ENCODE data around the gene THBS3. TPM values are rescaled to one million over a fixed set of nuclear protein-coding genes. Genes with fewer than 3 reads are reported as not detected.

The THBS3 gene
- total RNA-seq, 2 experiments from 2014 or later, result 25.1 to 26.3 TPM

DNA sequence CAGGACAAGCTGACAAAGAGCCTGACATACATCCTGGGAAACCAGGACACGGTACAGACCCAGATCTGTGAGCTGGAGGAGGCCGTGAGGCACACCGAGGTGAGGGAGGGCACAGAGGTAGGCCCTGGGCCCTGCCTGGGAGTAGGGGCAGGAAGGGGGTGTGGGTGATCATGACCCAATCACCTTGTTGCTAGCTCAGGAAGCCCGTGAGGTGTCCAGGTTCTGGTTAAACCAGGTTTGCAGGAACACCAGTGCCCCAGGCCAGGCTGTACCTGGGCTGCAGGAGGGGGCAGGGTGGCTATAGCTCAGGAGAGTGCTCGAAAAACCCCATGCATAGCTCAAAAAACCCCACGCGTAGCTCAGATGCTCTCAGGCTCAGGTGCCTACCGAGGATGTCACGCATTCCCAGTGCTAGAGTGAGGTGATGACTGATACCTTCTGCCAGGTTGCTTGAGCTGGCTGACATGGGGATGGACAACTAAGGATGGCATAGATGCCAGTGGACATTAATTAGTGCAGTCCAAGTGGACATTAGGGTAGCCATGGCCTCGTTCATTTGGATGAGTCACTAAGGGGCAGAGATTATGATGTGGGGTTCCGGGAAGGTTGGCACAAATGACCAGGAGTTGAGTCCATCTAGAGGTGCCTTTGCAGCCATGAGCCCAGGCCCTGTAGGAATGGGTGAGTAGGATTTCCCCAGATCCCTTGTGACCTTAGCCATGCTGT, 30.3 kb downstream of the THBS3 start:
- no peak overlapping the region for H3K4me3 Mint-ChIP-seq
- peaks cover 13% of the 10 kb centered on the region for H3K36me3 Mint-ChIP-seq
- peak overlapping the region; percentile 59 for H3K27ac Mint-ChIP-seq
- DNase-seq (peak; percentile 19), ATAC-seq (ENCODE audit: low read depth) (no peak)
- POLR2A ChIA-PET, result interaction anchor here (0.7 to 2.0 kb wide), 7 partner anchors 15 to 92 kb away, joined by 3 to 9 read pairs (median 4); no protein-coding TSS in a partner anchor
- peaks cover 23% of the 10 kb centered on the region for H3K4me1 Mint-ChIP-seq
- no peaks in the 10 kb centered on the region for H3K27me3 Mint-ChIP-seq
- H3K9me3 Mint-ChIP-seq, result no peaks in the 10 kb centered on the region

DNA sequence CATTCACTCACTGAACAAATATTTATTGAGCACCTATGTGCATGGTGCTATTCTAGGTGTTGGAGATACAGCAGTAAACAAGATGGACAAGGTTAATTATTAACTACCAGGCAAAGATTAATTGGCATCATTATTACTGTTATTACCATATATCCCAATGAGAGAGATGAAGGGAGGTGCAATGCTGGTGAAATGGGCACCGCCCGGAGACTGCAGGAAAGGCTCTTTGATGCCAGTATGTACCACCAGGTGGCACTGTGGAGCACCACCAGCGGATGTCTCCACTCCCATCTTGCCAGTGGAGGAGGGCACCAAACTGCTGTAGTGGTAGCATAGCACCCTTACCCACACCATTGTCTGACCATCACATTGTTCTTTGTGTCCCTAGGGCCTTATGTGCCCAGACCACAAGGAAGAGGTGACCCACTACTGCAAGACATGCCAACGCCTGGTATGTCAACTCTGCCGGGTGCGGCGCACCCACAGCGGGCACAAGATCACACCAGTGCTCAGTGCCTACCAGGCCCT, 31.1 kb downstream of the THBS3 start:
- peak; percentile 28 for ATAC-seq (ENCODE audit: low read depth)
- no peaks in the 10 kb centered on the region for H3K27me3 Mint-ChIP-seq
- peaks cover 13% of the 10 kb centered on the region for H3K36me3 Mint-ChIP-seq
- peak; percentile 84 for DNase-seq
- H3K27ac Mint-ChIP-seq, result peak overlapping the region; percentile 59
- POLR2A ChIA-PET, result interaction anchor here (0.7 to 4.6 kb wide), 6 partner anchors 16 to 91 kb away, joined by 3 to 78 read pairs (median 6); no protein-coding TSS in a partner anchor
- peaks cover 29% of the 10 kb centered on the region for H3K4me1 Mint-ChIP-seq
- H3K9me3 Mint-ChIP-seq, result no peaks in the 10 kb centered on the region
- peak overlapping the region; percentile 52 for H3K4me3 Mint-ChIP-seq

DNA sequence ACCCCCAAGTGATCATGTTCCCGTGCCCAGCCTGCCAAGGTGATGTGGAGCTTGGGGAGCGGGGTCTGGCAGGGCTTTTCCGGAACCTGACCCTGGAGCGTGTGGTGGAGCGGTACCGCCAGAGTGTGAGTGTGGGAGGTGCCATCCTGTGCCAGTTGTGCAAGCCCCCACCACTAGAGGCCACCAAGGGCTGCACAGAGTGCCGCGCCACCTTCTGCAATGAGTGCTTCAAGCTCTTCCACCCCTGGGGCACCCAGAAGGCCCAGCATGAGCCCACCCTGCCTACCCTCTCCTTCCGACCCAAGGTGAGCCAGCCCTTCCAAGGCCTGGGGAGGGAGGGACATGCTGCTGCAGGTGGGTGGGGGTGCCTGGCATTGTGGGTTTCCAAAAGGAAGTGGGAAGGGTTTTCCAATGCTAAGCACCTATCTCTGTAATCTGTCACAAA, 31.7 kb downstream of the THBS3 start:
- Mint-ChIP-seq H3K27me3 (no peaks in the 10 kb centered on the region), H3K9me3 (no peaks in the 10 kb centered on the region), H3K36me3 (peaks cover 11% of the 10 kb centered on the region), H3K4me1 (peaks cover 29% of the 10 kb centered on the region), H3K27ac (peak overlapping the region; percentile 59), H3K4me3 (peak overlapping the region; percentile 40)
- DNase-seq, result peak; percentile 43
- POLR2A ChIA-PET, result interaction anchor here (0.5 to 4.6 kb wide), 5 partner anchors 18 to 568 kb away, joined by 3 to 78 read pairs (median 26); partner anchors contain the start of genes ADAR, MTX1 and THBS3
- ATAC-seq (ENCODE audit: low read depth), result no peak

DNA sequence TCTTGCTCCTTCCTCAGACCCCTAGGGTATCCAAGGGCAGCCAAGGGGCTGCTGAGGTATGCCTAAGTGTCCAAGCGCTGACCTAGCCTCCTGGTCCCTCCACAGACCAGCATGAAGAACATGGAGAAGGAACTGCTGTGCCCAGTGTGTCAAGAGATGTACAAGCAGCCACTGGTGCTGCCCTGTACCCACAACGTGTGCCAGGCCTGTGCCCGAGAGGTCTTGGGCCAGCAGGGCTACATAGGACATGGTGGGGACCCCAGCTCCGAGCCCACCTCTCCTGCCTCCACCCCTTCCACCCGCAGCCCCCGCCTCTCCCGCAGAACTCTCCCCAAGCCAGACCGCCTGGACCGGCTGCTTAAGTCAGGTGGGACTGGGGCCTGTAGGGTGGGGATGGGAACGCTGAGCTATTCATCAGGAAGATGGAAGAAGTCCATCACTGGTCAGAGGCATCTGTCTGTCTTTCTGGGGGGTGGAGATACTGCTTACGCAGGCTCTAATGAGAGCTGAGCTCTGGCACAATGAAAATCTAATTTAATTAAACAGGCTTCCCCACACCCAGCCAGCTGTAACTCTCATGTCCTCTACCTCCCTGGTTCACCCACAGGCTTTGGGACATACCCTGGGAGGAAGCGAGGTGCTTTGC, 32.3 kb downstream of the THBS3 start:
- H3K36me3 Mint-ChIP-seq, result peaks cover 11% of the 10 kb centered on the region
- H3K27me3 Mint-ChIP-seq, result no peaks in the 10 kb centered on the region
- POLR2A ChIA-PET, result interaction anchor here (0.5 to 4.6 kb wide), 9 partner anchors 16 to 567 kb away, joined by 3 to 78 read pairs (median 7); partner anchors contain the start of genes ADAR, MTX1, SLC50A1 and THBS3
- no peak overlapping the region for H3K27ac Mint-ChIP-seq
- H3K4me3 Mint-ChIP-seq, result peak overlapping the region; percentile 96
- no peak for ATAC-seq (ENCODE audit: low read depth)
- no peaks in the 10 kb centered on the region for H3K9me3 Mint-ChIP-seq
- peaks cover 29% of the 10 kb centered on the region for H3K4me1 Mint-ChIP-seq
- no peak for DNase-seq

DNA sequence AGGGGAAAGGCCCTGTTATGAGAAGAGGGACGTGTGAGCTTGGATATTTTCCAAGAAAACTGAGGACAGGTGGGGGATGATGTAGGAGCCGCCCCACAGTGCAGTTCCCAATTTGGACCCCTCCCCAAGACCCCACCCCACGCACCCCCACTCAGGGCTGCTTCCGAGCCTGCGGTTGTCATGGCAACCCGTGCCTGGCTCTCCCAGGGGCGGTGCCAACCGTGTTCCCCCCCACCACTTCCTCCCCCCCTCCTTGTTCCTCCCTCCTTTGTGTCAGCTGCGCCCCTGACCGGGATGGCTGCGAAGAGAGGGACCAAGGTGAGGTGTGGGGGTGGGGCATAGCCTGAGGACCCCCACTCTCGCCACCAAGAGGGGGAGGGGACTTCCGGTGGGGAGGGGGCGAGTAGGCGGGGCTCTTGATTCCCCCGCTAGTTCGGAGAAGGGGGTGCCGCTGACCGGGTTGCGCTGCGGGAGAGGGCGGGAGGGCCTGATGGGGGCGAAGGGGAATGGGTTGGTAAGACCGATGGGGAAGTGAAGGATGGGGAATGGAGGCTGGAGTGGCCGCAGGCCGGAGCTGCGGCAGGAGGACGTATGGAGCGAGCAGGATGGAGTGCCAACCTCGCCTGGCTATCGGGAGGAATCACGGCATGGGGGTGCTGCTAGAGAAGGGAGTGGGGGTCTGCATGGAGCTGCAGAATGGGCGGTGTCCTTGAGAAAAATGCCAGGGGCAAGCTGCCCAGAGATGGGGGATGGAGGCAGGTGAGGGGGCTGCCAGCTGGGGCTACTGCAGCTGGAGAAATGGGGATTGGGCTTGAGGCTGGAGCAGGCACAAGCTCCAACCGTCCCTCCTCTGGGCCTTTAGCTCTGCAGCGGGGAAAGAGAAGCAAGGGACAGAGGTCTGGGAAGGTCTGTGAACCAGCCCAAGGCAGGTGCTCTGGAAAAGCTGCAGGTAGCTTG, 33.1 kb downstream of the THBS3 start:
- peaks cover 29% of the 10 kb centered on the region for H3K4me1 Mint-ChIP-seq
- no peak for ATAC-seq (ENCODE audit: low read depth)

DNA sequence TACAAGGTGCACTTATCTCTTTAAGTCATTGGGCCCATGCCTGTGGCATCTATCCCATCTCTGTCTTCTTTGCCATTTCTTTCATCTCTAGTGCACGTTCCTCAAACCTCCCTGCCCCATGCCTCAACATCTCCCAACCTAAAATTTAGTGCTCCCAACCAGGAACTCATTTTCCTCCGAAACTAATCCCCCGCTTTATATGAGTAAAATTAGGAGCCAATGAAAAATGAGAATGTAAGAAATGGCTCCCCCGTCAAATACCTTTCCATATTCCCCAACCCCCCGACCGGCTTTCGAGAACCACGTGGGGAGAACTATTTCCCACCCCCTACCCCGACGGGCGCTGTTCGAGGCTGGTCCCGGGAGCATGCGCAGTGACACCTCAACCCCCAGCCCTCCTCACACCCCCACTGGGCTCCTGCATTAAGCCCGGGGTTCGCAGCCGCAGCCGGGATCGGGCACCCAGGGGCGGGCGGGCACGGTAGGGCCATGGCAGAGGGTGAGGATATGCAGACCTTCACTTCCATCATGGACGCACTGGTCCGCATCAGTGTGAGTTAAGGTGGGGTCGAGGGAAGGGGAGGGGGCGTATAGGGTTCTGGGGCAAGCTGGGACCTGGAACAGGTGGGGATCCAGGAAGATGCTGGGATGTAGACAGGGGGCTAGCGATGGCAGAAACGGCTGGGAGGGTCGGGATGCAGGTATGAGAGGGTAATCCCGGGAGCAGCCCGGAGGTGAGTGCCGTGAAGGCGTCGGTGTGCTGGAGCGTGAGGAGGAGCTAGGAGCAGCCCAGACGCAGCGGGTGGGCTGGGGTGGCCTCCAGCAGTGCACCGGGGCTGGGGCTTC, 34.0 kb downstream of the THBS3 start, which contains the start of gene TRIM46:
Gene TRIM46, plus strand, starts transcription at position 372 of the 846 bp plus-strand sequence. Its CDS starts 118 bp downstream, at position 490.
- H3K4me3 Mint-ChIP-seq, result peak within 1 kb of the TSS; percentile 96
- peak within 1 kb of the TSS; percentile 97 for H3K27ac Mint-ChIP-seq
- H3K9me3 Mint-ChIP-seq, result no peaks in the 10 kb centered on the region
- DNase-seq, result peak; percentile 74
- peaks cover 29% of the 10 kb centered on the region for H3K4me1 Mint-ChIP-seq
- peaks cover 16% of the 10 kb centered on the region for H3K36me3 Mint-ChIP-seq
- no peaks in the 10 kb centered on the region for H3K27me3 Mint-ChIP-seq
- peak; percentile 43 for ATAC-seq (ENCODE audit: low read depth)
- POLR2A ChIA-PET, result interaction anchor here (0.6 to 4.6 kb wide), 20 partner anchors 11 to 551 kb away, joined by 3 to 78 read pairs (median 6); partner anchors contain the start of genes FDPS, MTX1 and THBS3

More for the DNA sequence above, 33.1 kb downstream of the THBS3 start:
- Mint-ChIP-seq H3K27ac (peak overlapping the region; percentile 97), H3K27me3 (no peaks in the 10 kb centered on the region), H3K36me3 (peaks cover 15% of the 10 kb centered on the region), H3K9me3 (no peaks in the 10 kb centered on the region), H3K4me3 (peak overlapping the region; percentile 96)
- POLR2A ChIA-PET, result interaction anchor here (0.6 to 4.6 kb wide), 11 partner anchors 11 to 149 kb away, joined by 3 to 78 read pairs (median 6); partner anchors contain the start of genes MTX1, SLC50A1 and THBS3
- peak; percentile 68 for DNase-seq

DNA sequence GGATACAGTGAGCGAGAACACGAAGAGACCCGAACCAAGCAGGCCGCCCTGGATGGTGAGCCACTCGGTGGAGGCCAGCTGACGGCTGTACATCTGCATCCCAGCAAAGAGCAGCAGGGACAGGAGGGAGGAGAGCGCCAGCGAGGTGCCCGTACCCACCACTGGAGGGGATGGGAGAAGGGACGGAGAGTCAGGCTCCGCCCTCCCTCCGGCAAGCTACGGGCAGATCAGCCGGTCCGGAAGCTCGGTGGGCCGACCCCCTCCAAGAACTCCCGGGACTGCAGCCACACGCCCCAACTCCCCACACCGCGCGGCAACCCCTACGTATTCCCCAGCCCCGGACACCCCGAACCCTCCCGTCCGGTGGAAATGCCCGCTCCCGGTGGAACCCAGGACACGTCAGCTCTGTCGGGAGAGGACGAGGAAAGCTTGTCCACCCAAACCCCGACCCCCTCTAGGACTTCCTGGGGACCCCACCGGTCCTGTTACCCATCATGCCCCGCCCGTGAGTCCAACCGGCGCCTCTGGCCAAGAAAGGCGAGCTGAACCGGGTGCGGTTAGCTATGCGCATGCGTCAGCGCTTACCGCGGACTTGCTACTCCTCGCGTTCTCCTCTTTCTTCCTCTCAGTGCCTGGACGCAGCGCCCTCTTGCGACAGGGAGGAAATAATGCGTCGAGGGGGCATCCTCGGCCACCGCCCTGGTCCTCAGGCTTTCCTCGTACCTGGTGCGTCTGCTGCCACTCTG, 34.8 kb downstream of the THBS3 start, which contains the start of gene KRTCAP2:
Gene KRTCAP2, minus strand, starts transcription at position 573 of the 746 bp plus-strand sequence. Its CDS starts 80 bp downstream, at position 493.
- DNase-seq, result peak; percentile 95
- ATAC-seq (ENCODE audit: low read depth), result peak; percentile 79
- Mint-ChIP-seq H3K4me3 (peak within 1 kb of the TSS; percentile 96), H3K9me3 (no peaks in the 10 kb centered on the region), H3K36me3 (peaks cover 16% of the 10 kb centered on the region), H3K4me1 (peaks cover 31% of the 10 kb centered on the region), H3K27me3 (no peaks in the 10 kb centered on the region), H3K27ac (peak within 1 kb of the TSS; percentile 97)
- POLR2A ChIA-PET, result interaction anchor here (0.6 to 4.6 kb wide), 17 partner anchors 21 to 552 kb away, joined by 3 to 78 read pairs (median 6); partner anchors contain the start of genes FDPS, MTX1 and THBS3

DNA sequence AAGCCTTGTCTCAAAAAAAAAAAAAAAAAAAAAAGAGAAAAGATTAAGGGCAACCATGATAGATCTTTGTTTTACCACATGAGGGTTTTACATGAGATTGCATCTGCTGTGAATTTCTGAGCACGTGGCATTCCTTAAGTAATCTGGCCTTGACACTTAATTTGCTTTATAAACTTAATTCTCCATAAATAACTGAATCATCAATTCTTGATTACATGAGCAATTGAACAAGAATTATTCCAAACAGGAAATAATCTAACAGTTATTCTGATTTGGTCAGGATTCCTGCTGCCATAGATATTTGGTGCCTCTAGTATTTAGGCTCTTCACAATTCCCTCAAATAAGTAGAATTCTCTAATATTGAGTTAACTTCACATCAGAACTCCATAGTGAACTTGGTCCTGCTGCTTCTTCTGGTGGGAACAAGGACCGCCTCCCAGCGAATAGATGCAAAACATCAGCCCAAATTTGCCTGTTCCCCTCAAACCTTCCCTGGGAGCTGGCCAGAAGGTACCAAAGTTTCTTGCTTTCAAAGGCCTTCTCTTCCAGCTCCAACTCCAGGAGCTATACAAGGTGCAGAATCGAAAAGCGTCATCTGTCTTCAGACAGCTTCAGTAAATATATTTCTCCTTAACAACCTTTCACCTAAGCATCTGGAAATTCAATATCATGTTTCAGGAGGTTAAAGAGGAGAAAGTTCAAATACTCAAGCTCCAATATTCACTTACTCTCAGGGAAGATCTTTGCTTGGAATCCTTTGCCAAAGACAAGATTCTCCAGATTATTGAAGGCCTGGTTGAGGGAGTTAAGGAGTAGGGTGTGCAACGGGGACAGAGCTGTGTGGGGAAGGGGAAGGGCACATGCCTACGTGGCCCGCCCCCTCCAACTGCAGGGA, 35.6 kb downstream of the THBS3 start:
- DNase-seq, result no peak

DNA sequence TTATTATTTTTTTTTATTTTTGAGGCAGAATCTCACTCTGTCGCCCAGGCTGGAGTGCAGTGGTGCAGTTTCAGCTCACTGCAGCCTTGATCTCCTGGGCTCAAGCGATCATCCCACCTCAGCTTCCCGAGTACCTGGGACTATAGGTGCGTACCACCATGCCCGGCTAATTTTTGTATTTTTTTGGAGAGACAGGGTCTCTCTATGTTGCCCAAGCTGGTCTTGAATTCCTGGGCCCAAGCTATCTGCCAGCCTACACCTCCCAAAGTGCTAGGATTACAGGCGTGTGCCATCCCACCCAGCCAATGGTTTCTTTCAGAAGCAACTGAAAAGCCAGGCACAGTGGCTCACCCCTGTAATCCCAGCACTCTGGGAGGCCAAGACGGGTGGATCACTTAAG, 36.9 kb downstream of the THBS3 start:
- H3K4me1 Mint-ChIP-seq, result peaks cover 33% of the 10 kb centered on the region
- H3K4me3 Mint-ChIP-seq, result no peak overlapping the region
- H3K27ac Mint-ChIP-seq, result no peak overlapping the region
- no peak for ATAC-seq (ENCODE audit: low read depth)
- POLR2A ChIA-PET, result no interaction called here
- peaks cover 14% of the 10 kb centered on the region for H3K36me3 Mint-ChIP-seq
- no peaks in the 10 kb centered on the region for H3K27me3 Mint-ChIP-seq
- H3K9me3 Mint-ChIP-seq, result no peaks in the 10 kb centered on the region
- DNase-seq, result no peak

More for the DNA sequence above, 35.6 kb downstream of the THBS3 start:
- Mint-ChIP-seq H3K9me3 (no peaks in the 10 kb centered on the region), H3K4me3 (peak overlapping the region; percentile 96), H3K36me3 (peaks cover 14% of the 10 kb centered on the region), H3K27ac (peak overlapping the region; percentile 97), H3K27me3 (no peaks in the 10 kb centered on the region), H3K4me1 (peaks cover 38% of the 10 kb centered on the region)
- POLR2A ChIA-PET, result interaction anchor here (0.6 to 4.6 kb wide), 13 partner anchors 22 to 136 kb away, joined by 3 to 78 read pairs (median 7); partner anchors contain the start of genes FDPS, MTX1 and THBS3
- no peak for ATAC-seq (ENCODE audit: low read depth)

DNA sequence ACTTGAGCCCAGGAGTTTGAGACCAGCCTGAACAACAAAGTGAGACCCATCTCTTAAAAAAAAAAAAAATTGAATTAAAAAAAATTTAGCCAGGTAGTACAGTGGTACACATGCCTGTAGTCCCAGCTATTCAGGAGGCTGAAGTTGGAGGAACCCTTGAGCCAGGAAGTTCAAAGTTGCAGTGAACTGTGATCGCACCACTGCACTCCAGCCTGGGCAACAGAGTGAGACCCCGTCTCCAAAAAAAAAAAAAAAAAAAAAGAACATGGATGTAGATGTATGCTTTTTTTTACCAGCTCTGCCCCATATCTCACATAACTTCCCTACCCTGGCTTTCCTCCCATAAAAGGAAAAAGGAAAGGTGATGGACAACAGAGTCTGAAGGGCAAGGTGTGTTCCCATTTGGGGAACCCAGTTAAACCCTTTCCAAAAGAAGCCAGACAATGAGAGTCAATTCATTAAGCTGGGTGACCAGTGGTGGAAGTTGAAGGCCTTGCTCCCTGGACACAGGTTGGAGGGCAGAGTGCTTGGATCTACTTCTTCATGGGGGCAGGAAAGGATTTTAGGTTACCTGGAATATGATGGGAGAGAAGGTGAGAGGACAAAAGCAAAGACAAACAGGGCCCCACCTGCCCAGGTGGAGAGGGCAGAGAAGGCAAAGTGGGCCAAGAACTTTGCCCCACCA, 37.5 kb downstream of the THBS3 start:
- peaks cover 33% of the 10 kb centered on the region for H3K4me1 Mint-ChIP-seq
- peaks cover 14% of the 10 kb centered on the region for H3K36me3 Mint-ChIP-seq
- POLR2A ChIA-PET, result no interaction called here
- H3K27me3 Mint-ChIP-seq, result no peaks in the 10 kb centered on the region
- DNase-seq (no peak), ATAC-seq (ENCODE audit: low read depth) (no peak)
- no peak overlapping the region for H3K4me3 Mint-ChIP-seq
- no peak overlapping the region for H3K27ac Mint-ChIP-seq
- no peaks in the 10 kb centered on the region for H3K9me3 Mint-ChIP-seq
